Astrocyte (in vitro differentiated cells and primary cell): Measurements from ENCODE around the gene PLB1. TPM values are rescaled to one million over a fixed set of nuclear protein-coding genes. Genes with fewer than 3 reads are reported as not detected.

Experiments
- DNase-seq: peaks from one replicate; pipeline ENCODE4 v3.0.0-alpha.2; 2010; ENCODE audit warnings: low read depth
- FAIRE-seq: peaks from 2 replicates; lab custom pipeline; 2011; peaks lifted over from hg19 to GRCh38; lab: Jason Lieb, UNC
- H2AFZ ChIP-seq: 2 replicates; pipeline ENCODE4 v1.6.0; 2012; ENCODE audit warnings: low read depth, low read length, inconsistent platforms
- H3K27ac ChIP-seq: 2 replicates; pipeline ENCODE4 v1.5.1; 2011; ENCODE audit warnings: low read depth, low read length, inconsistent platforms
- H3K27me3 ChIP-seq: 2 replicates; pipeline ENCODE4 v1.6.0; 2011; ENCODE audit warnings: low read length, inconsistent platforms; ENCODE audit not compliant: insufficient read depth
- H3K36me3 ChIP-seq: 2 replicates; pipeline ENCODE4 v1.5.1; 2011; ENCODE audit warnings: low read length, inconsistent platforms; ENCODE audit not compliant: insufficient read depth
- H3K4me1 ChIP-seq: 2 replicates; pipeline ENCODE4 v1.5.1; 2011; ENCODE audit warnings: low read length, inconsistent platforms; ENCODE audit not compliant: insufficient read depth
- H3K4me2 ChIP-seq: 2 replicates; pipeline ENCODE4 v1.6.0; 2012; ENCODE audit warnings: low read length, inconsistent platforms
- H3K4me3 ChIP-seq: 2 replicates; pipeline ENCODE4 v1.5.1; 2011; ENCODE audit warnings: low read depth, mild to moderate bottlenecking, low read length, inconsistent platforms; ENCODE audit not compliant: insufficient read depth
- H3K79me2 ChIP-seq: 2 replicates; pipeline ENCODE4 v1.6.0; 2012; ENCODE audit warnings: mild to moderate bottlenecking, low read length, inconsistent platforms; ENCODE audit not compliant: insufficient read depth
- H3K9ac ChIP-seq: 2 replicates; pipeline ENCODE4 v1.6.0; 2012; ENCODE audit warnings: mild to moderate bottlenecking, low read length, inconsistent platforms
- H3K9me3 ChIP-seq: 2 replicates; pipeline ENCODE4 v1.5.1; 2012; ENCODE audit warnings: low read depth, mild to moderate bottlenecking, low read length, inconsistent platforms; ENCODE audit not compliant: insufficient read depth
- H4K20me1 ChIP-seq: 2 replicates; pipeline ENCODE4 v1.6.0; 2012; ENCODE audit warnings: low read length, inconsistent platforms; ENCODE audit not compliant: insufficient read depth
- H3K27ac Mint-ChIP-seq: one replicate; pipeline ENCODE4 v1.8.0; 2021; ENCODE audit warnings: mild to moderate bottlenecking, mixed read lengths; ENCODE audit not compliant: unreplicated experiment
- H3K27me3 Mint-ChIP-seq: one replicate; pipeline ENCODE4 v1.8.0; 2021; ENCODE audit warnings: low read depth, mixed read lengths; ENCODE audit not compliant: unreplicated experiment
- H3K36me3 Mint-ChIP-seq: one replicate; pipeline ENCODE4 v1.8.0; 2021; ENCODE audit warnings: low read depth, mixed read lengths; ENCODE audit not compliant: unreplicated experiment
- H3K4me1 Mint-ChIP-seq: one replicate; pipeline ENCODE4 v1.8.0; 2021; ENCODE audit warnings: low read depth, mixed read lengths; ENCODE audit not compliant: unreplicated experiment
- H3K4me3 Mint-ChIP-seq: one replicate; pipeline ENCODE4 v1.8.0; 2021; ENCODE audit warnings: mild to moderate bottlenecking, moderate library complexity, mixed read lengths; ENCODE audit not compliant: unreplicated experiment
- H3K9me3 Mint-ChIP-seq: one replicate; pipeline ENCODE4 v1.8.0; 2021; ENCODE audit warnings: mild to moderate bottlenecking, mixed read lengths; ENCODE audit not compliant: unreplicated experiment
- CTCF ChIP-seq: IDR thresholded peaks from 2 replicates; pipeline ENCODE4 v1.5.1; 2011; ENCODE audit warnings: low read depth, mild to moderate bottlenecking, inconsistent platforms, low read length, moderate library complexity; ENCODE audit not compliant: insufficient read depth
- EZH2 ChIP-seq: IDR thresholded peaks from 2 replicates; pipeline ENCODE4 v1.6.1; 2012; ENCODE audit warnings: mild to moderate bottlenecking, low read length, inconsistent platforms; ENCODE audit not compliant: insufficient read depth
- total RNA-seq: library from RNA; stranded (reverse); gene quantifications from 2 replicates; pipeline ENCODE4 v1.2.1, GENCODE V29; 2021

Gene PLB1
- total RNA-seq, 1 donor from 2014 or later: 0.98 TPM

DNA sequence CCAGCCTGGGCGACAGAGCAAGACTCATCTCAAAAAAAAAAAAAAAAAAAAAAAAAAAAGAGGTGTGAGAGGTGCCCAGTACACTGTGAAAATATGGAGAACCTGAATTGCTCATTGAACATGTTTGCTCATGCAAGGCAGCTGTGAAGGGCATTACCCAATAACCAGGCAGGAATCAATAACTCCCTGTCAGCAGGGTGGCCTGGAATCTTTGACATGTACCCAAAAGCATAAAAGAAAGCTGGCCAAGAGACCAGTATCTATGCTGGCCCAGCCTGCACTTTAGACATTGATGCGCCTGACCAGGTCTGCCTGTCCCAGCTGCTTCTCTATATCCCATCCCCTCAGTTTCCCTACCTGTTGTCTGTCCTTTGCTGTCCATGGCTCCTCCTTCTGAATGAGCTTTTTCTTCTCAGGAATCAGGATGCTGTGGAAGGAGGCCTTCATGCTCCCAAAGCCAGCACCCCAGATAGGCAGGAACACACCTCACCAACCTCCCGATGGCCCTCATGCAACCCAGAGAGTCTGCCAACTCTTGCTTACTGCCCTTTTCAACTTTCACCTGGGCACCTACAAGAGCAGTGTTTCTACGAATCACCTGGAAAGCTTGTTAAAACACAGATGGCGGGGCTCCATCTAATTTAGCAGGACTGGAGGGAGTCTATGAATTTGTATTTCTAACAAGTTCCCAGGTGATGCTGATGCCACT lies 172.4 kb downstream of the PLB1 start:
- Histone ChIP-seq H4K20me1 (no peaks in the 10 kb centered on the region), H3K79me2 (no peaks in the 10 kb centered on the region), H2AFZ (no peak overlapping the region), H3K27ac (no peak overlapping the region), H3K4me2 (no peak overlapping the region), H3K36me3 (no peaks in the 10 kb centered on the region), H3K4me1 (peaks cover 22% of the 10 kb centered on the region), H3K9me3 (no peaks in the 10 kb centered on the region), H3K27me3 (no peaks in the 10 kb centered on the region), H3K4me3 (no peak overlapping the region), H3K9ac (no peak overlapping the region)
- DNase-seq (no peak), FAIRE-seq (no peak)
- H3K9me3 Mint-ChIP-seq: peaks cover 18% of the 10 kb centered on the region
- no peaks in the 10 kb centered on the region for H3K36me3 Mint-ChIP-seq
- H3K27ac Mint-ChIP-seq: no peak overlapping the region
- H3K27me3 Mint-ChIP-seq: no peaks in the 10 kb centered on the region
- H3K4me1 Mint-ChIP-seq: peaks cover 26% of the 10 kb centered on the region
- TF ChIP-seq EZH2 (no peak), CTCF (no peak)
- no peak overlapping the region for H3K4me3 Mint-ChIP-seq

DNA sequence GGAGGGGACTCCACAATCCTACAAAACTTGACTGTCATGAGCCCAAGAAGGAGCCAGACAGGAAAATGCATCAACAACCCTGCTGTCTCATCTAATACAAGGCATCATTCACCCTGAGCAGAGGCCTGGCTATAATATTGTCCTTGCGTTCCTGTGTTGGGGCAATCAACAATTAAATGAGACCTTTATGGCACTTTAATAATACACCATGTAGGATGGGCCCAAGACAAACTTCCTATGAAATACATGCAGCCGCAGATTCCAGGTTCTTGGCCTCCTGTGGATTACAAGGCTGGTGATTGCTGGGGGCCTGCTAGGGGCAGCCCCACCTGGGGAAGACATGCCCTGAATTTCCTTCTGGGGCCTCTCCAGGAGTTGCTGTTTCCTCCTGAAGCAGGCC lies 173.0 kb downstream of the PLB1 start:
- TF ChIP-seq CTCF: no peak
- TF ChIP-seq EZH2: no peak
- H3K27ac ChIP-seq: no peak overlapping the region
- H3K4me1 Mint-ChIP-seq: peaks cover 21% of the 10 kb centered on the region

GRCh38 chr2:28670856-28671255 lies 175.0 kb downstream of the PLB1 start:
- DNase-seq (no peak), FAIRE-seq (no peak)
- no peak for TF ChIP-seq CTCF
- TF ChIP-seq EZH2: no peak
- Mint-ChIP-seq H3K27ac (no peak overlapping the region), H3K36me3 (peaks cover 4% of the 10 kb centered on the region), H3K27me3 (no peaks in the 10 kb centered on the region), H3K4me1 (peaks cover 8% of the 10 kb centered on the region), H3K9me3 (peaks cover 18% of the 10 kb centered on the region), H3K4me3 (no peak overlapping the region)
- no peak overlapping the region for H3K4me3 ChIP-seq
- H2AFZ ChIP-seq: no peak overlapping the region
- H3K4me2 ChIP-seq: no peak overlapping the region
- H3K79me2 ChIP-seq: no peaks in the 10 kb centered on the region
- H3K36me3 ChIP-seq: no peaks in the 10 kb centered on the region
- no peak overlapping the region for H3K9ac ChIP-seq
- H3K27ac ChIP-seq: no peak overlapping the region
- H4K20me1 ChIP-seq: no peaks in the 10 kb centered on the region
- H3K27me3 ChIP-seq: no peaks in the 10 kb centered on the region
- no peaks in the 10 kb centered on the region for H3K9me3 ChIP-seq
- peaks cover 6% of the 10 kb centered on the region for H3K4me1 ChIP-seq

More for the DNA sequence above, 173.0 kb downstream of the PLB1 start:
- Mint-ChIP-seq H3K36me3 (no peaks in the 10 kb centered on the region), H3K27ac (no peak overlapping the region), H3K4me3 (no peak overlapping the region), H3K9me3 (peaks cover 18% of the 10 kb centered on the region), H3K27me3 (no peaks in the 10 kb centered on the region)
- H3K27me3 ChIP-seq: no peaks in the 10 kb centered on the region
- no peaks in the 10 kb centered on the region for H3K79me2 ChIP-seq
- H3K4me1 ChIP-seq: peaks cover 16% of the 10 kb centered on the region
- H2AFZ ChIP-seq: no peak overlapping the region
- no peak overlapping the region for H3K4me3 ChIP-seq
- no peaks in the 10 kb centered on the region for H3K9me3 ChIP-seq
- DNase-seq (no peak), FAIRE-seq (no peak)
- H3K4me2 ChIP-seq: no peak overlapping the region
- no peak overlapping the region for H3K9ac ChIP-seq
- H3K36me3 ChIP-seq: no peaks in the 10 kb centered on the region
- H4K20me1 ChIP-seq: no peaks in the 10 kb centered on the region
